Measurements from ENCODE around the gene MYBL2. TPM values are rescaled to one million over a fixed set of nuclear protein-coding genes. Genes with fewer than 3 reads are reported as not detected.

Gene MYBL2
- total RNA-seq, 1 experiment from 2014 or later, result 159 TPM

GRCh38 chr20:43723186-43723585 is 56.3 kb downstream of the MYBL2 start:
- no peaks in the 10 kb centered on the region for H3K79me2 ChIP-seq (ENCODE audit: insufficient read depth, low read length)
- H4K8ac ChIP-seq (replicated peaks; ENCODE audit: insufficient read length, low read depth, low read length), result no peak overlapping the region
- H3K4ac ChIP-seq (ENCODE audit: low read depth, low read length), result no peak overlapping the region
- H3K14ac ChIP-seq (ENCODE audit: insufficient read depth, low read length), result no peak overlapping the region
- no peak overlapping the region for H4K5ac ChIP-seq (ENCODE audit: insufficient read length, low read depth, low read length)
- Mint-ChIP-seq H3K27me3 (ENCODE audit: low read depth) (peaks cover 3% of the 10 kb centered on the region), H3K4me1 (peaks cover 8 to 14% of the 10 kb centered on the region in 2 experiments), H3K27ac (no peak overlapping the region), H3K9me3 (no peaks in the 10 kb centered on the region), H3K36me3 (ENCODE audit: insufficient read depth in 1 of 3, low read depth in 3 of 3) (peaks cover 5 to 7% (median 6%) of the 10 kb centered on the region in 3 experiments; a peak in 5 of 7 replicates), H3K4me3 (no peak overlapping the region)
- WGBS (ENCODE audit: extremely low coverage, insufficient read length, low lambda C conversion rate), result no CpG with 5 or more reads among the region's 4 CpGs
- H3K18ac ChIP-seq (ENCODE audit: insufficient read length, low read depth, low read length), result no peak overlapping the region
- no peak overlapping the region for H3K4me2 ChIP-seq (ENCODE audit: insufficient read depth, insufficient read length, low read length)
- no peak overlapping the region for H3K27ac ChIP-seq (ENCODE audit: insufficient read length, low read depth, low read length)
- no peak overlapping the region for H3K9ac ChIP-seq (ENCODE audit: extremely low read depth, insufficient read length, low read length)
- H2BK5ac ChIP-seq (ENCODE audit: insufficient read length, low read length), result no peak overlapping the region
- no peak overlapping the region for H2BK12ac ChIP-seq (ENCODE audit: insufficient read length, low read depth, low read length)
- no peaks in the 10 kb centered on the region for H3K9me3 ChIP-seq (ENCODE audit: control insufficient read depth, low read depth, low read length)
- no peaks in the 10 kb centered on the region for H4K20me1 ChIP-seq (ENCODE audit: control insufficient read depth, insufficient read depth, insufficient read length)
- H2BK15ac ChIP-seq (ENCODE audit: low read depth, low read length), result no peak overlapping the region
- H3K56ac ChIP-seq (ENCODE audit: insufficient read length, low read depth, low read length), result no peak overlapping the region
- H3T11ph ChIP-seq (ENCODE audit: low read length), result no peak overlapping the region
- H3K4me1 ChIP-seq (ENCODE audit: insufficient read depth, low read length), result no peaks in the 10 kb centered on the region
- H4K91ac ChIP-seq (ENCODE audit: insufficient read length, low read depth, low read length), result no peak overlapping the region
- H2AFZ ChIP-seq (ENCODE audit: low read length), result no peak overlapping the region
- no peak for TF ChIP-seq CTCF (conservative IDR thresholded peaks at IDR 0.05)
- no peaks in the 10 kb centered on the region for H3K23me2 ChIP-seq (ENCODE audit: insufficient read length, low read depth, low read length, poor library complexity, severe bottlenecking)
- no peaks in the 10 kb centered on the region for H3K27me3 ChIP-seq (ENCODE audit: insufficient read depth, low read length)
- H2AK5ac ChIP-seq (ENCODE audit: insufficient read length, low read length), result no peak overlapping the region
- no peaks in the 10 kb centered on the region for H3K79me1 ChIP-seq (ENCODE audit: insufficient read depth, low read depth, low read length, poor library complexity, severe bottlenecking)
- no peak for DNase-seq
- H2BK120ac ChIP-seq (ENCODE audit: low read depth, low read length, poor library complexity, severe bottlenecking), result no peak overlapping the region
- no peak overlapping the region for H3K23ac ChIP-seq (ENCODE audit: insufficient read length, low read depth, low read length)
- H2BK20ac ChIP-seq (ENCODE audit: low read depth, low read length, poor library complexity, severe bottlenecking), result no peak overlapping the region

All from H9 (cell line).